HG02763 (cell line): ENCODE measurements around the gene ROCK2.

ENCODE experiments used
- ATAC-seq: cut with Tn5 transposase; IDR thresholded peaks from one replicate; pipeline ENCODE4 v1.9.1; 2021; ENCODE audit warnings: mild to moderate bottlenecking, moderate library complexity; ENCODE audit not compliant: unreplicated experiment

The ROCK2 gene

DNA sequence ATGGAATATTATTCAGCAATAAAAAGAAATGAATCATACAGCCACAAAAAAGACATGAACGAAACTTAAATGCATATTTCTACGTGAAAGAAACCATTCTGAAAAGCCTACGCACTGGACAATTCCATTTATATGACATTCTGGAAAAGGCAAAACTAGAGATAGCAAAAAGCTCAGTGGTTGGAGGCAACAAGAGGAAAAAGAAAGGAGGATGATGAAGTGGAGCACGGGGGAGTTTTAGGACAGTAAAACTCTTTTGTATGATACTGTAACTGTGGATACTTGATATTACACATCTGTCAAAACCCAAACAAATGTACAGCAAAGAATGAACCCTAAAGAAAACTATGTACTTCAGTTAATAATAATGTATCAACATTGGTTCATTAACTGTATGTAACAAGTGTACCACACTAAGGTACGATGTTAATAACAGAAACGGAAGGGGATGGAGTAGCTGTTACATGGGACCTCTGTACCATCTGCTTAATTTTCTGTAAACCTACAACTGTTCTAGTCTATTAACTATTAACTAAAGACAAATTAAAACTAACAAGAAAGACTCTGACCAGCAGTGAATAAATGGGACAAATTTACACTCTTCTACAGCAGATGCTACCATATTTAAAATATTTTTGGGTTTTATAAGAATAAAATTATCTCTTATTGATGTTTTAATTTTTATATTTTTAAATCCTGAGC, 31.5 kb downstream of the ROCK2 start:
- no peak for ATAC-seq

DNA sequence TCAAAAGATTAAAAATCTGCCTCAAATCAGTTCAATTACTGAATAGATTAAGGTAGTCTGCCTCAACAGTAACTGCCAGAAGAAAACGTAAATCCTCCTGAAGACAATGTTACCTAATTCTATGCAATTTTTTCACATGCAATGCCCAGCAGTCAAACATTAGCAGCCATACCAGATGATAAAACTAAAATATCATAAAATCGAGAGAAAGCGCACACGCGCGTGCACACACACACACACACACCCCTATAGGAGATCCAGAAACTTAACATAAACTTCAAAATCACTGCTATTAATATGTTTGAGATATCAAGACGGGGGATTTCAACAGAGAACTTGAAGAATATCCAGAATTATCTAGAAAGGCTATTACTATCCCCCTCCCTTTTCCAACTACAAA, 32.9 kb downstream of the ROCK2 start:
- ATAC-seq: no peak

DNA sequence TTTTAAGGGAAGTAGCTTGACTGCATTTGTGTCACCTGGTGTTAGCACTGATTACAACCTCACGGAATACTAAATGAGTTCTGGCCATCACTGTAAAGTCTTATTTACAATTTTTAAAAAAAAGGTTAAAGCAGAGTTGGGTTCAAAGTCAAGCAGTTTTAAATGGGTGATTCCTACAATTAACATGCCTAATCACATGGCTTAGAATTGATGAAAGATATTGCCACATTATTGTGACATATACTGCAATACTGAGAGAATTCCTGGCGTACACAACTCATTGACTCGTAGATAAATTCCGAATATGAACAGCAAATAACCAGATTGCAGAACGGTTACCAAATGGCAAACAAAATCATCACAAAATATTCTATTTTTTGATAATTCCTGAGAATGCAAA, 34.2 kb downstream of the ROCK2 start:
- ATAC-seq: no peak

DNA sequence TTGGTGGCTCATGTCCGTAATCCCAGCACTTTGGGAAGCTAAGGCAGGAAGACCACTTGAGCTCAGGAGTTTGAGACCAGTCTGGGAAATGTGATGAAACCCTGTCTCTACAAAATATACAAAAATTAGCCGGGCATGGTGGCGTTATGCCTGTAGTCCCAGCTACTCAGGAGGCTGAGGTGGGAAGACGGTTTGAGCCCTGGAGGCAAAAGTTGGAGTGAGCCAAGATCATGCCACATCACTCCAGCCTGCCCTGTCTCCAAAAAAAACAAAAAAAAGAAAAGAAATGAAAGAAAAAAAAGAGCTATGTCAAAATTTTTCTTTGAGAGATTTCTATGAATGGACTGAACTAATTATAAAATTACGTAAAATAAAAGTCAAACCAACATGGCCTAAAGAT, 34.7 kb downstream of the ROCK2 start:
- ATAC-seq: no peak

DNA sequence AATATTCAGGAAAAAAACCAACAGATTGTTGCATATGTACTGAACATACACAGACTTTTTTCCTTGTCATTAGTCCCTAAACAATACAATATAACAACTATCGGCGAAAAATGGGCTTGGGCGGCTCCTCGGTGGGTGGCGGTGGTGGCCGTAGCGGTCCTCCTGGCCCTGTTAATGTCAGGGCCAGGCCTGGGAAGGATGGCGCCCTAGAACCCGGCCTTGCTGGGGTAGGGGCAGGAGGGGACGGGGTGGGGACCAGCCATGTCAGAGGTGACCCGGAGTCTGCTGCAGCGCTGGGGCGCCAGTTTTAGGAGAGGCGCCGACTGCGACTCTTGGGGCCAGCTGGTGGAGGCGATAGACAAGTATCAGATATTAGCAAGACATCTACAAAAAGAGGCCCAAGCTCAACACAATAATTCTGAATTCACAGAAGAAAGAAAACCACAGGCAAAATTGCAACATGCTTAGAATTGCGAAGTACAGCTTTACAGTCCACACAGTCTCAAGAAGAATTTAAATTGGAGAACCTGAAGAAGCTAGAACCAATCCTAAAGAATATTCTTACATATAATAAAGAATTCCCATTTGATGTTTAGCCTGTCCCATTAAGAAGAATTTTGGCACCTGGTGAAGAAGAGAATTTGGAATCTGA, 36.5 kb downstream of the ROCK2 start:
- ATAC-seq: no peak

DNA sequence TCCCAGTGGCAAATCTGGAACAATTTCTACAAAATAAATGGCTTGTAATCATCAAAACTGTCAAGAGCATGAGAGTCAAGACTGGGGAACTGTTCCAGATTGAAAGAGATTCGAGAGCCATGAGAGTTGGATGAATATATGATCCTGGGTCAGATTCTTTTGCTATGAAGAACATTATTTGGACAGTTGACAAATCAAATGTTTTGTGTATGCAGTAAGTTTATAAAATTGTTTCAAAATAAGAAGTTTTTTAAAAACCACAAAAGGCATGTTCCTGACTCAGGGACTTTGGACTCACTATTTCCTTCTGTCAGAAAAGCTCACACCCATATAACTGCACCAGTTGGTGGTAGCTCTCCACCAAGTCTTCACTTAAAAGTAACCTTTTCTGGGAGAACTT, 38.5 kb downstream of the ROCK2 start:
- ATAC-seq: no peak

DNA sequence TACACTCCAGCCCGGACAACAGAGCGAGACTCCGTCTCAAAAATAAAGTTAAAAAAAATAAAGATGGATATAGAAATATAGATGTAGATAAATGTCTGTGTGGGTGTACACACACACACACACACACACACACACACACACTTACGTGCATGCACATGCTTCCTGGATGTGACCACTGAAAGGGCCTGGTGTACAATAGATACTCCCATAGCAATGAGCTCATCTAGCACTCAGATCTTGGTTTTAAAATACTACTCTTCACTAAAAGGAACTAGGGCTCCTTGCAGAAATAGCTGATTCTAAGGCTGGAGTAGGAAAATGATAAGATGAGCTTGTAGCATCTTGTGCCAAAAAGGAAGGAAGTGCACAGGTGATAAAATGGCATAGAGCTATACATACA, 39.1 kb downstream of the ROCK2 start:
- ATAC-seq: no peak

DNA sequence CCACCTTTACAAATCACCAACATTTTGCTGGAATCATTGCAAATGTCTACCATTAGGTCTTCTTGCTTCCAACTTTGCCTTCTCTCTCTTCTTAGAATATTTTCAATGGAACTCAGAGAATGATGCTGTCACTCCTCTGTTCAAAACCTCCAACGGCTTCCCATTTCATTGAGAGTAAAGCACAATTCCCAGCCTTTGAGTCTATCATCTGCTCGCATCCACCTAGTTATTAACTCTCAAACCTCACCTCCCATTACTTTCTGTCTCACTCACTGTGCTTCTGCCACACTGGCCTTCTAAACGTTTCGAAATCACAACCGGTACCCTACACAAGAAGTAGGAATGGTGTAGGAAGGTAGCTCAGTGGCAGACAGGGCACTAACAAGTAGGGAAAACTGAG, 40.0 kb downstream of the ROCK2 start:
- ATAC-seq: no peak

DNA sequence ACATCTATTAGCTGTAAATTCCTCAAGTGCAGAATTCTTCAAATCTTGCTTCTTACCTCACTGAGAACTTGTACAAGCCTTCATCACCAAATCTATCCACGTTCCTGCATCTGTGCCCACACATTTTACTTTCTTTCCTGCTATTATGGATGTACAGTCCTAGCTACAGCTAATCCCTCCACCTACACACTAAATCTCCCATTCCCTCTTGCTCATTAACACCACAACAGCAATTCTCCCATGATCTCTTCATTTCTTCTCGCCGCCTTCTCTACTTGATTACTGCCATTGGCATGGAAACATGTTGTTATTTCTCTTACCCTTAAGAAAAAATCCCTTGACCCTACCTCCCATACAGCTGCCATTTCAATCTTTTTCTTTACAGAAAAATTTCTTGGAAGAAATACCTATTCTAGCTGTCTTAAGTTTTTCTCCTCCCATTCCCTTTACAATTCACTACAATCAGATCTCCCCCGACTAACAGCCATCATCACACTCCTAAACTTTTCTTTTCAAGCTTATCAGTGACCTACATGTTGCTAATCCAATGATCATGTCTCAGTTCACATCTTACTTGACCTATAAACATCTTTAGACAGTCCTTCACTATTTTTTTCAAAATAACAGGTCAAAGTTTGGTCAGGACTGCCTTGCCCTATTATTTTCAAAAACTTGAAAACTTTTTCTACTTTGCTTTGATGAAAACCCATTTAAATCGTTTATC, 41.0 kb downstream of the ROCK2 start:
- ATAC-seq: no peak

DNA sequence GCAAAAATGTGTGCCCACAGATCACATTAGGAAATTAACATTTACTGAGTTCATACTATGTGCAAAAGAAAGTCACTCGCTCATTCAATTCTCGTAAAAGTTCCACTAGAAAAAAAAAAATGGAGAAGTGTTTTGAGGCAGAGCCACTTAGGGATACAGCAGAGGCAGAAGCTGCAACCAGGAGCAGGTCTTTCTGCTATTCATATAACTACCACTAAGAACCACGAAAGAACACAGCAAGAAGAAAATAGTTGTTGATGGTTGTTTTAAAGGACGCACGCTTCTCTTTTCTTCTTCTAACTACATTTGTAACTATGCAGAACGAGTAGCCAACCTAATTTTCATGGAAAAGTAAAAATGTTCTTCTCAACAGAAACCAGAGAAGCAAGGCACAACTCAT, 45.0 kb downstream of the ROCK2 start:
- no peak for ATAC-seq

DNA sequence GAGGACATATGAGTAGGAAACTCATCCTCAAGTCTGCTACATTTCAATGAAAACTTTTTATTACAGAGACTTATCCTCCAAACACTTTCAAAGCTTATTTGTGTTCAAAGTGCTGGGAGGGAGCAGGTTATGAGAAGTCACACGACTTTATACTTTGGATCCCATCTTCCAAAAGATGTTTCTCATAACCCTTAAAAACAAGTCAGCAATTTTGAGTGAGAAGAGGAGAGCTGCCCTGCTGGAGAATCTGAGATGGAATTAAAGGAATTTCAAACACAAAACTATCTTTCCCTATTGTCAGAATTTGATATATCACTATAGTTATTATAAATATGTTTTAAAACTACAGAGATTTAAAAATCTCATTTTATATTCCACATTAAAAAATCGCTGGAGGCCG, 45.8 kb downstream of the ROCK2 start:
- ATAC-seq: no peak

DNA sequence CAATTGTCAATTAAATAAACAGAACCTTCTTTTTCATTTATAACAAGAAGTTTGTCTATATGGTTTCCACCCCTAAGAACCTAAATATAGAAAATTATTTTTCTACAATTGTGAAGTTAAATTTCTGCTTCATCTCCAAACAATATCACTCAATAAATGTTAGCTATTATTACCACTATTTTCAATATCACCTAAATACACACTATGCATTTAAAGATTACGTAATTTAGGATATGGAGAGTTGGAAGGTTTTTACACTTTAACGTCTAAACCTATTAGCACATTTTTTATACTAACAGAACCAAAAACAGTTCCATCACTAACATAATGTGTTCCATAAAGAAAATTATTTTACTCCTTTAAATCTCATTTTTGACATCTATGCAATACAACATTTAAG, 48.0 kb downstream of the ROCK2 start:
- no peak for ATAC-seq

DNA sequence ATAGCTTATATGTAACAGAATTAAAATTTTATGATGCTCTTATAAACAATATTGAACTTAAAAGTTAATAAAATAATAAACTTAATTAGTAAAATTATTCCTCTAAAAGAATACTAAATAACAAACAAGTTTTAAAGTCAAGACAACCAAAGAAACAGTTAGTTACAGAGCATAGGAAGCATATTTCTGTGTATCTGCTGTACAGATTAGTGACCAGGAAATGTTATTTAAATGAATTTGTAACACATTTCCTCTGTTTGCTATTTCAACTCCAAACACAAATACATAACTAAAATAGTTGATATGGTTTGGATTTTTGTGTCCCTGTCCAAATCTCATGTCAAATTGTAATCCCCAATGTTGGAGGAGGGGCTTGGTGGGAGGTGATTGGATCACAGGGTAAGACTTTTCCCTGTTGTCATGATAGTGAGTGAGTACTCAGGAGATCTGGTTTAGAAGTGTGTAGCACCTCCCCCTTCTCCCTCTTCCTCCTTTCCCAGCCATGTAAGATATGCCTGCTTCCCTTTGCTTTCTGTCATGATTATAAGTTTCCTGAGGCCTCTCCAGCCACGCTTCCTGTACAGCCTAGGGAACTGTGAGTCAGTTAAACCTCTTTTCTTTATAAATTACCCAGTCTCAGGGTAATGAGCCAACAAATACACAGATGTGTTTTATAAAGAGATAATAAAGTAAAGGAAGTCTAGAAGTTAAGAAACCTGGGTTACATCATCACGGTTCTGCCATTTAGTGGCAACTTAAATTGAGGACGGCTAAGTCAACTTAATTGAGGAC, 51.8 kb downstream of the ROCK2 start:
- no peak for ATAC-seq

DNA sequence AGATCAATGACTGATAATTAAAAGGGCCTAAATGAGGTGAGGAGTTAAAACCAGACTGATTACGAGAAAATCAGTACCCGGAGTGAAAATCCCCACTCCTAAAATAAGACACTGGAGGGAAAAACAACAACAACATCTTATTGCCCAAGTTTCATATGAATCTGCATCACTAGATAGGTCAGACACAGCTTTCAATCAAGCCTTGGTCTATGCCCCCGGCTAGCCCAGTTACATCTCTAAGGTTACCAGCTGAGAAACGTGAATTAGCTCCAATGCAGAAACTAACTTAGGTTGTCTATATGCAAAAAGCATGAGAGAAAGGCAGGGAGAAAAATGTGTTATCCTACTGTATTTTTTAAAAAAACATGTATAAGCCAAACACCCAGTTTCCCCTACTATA, 53.7 kb downstream of the ROCK2 start:
- ATAC-seq: no peak

DNA sequence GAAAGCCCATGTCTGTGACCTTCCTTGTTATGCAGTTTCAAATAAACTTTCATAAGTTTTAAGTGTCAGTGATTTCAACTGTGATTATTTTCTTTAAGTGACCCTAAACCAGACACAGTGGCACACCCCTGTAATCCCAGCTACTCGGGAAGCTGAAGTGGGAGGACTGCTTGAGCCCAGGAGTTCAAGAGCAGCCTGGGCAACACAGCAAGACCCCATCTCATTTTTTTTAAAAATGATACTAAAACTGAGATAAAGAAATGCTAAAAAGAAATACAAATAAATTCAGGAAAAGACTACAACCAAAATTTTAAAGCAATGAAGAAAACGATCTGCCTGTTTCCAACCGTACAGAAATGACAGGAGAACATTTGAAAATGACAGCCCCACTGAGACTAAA, 54.2 kb downstream of the ROCK2 start:
- no peak for ATAC-seq

DNA sequence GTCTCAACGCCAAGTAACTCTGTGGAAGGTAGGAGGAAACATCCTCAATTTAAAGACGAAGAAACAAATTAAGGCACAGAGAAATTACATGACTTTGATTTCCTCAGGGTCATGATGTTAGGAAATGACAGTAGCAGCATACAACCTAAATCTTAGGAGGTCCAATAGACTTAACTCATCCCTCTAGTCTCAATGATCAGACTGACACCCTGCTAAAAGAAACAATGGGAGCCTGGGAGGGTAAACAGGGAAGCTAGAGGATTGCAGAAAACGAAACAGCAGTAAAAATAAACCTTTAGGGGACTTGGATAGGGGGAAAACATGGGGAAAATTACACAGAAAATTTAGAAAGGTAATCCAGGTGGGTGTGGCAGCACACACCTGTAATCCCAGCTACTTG, 56.0 kb downstream of the ROCK2 start:
- no peak for ATAC-seq

DNA sequence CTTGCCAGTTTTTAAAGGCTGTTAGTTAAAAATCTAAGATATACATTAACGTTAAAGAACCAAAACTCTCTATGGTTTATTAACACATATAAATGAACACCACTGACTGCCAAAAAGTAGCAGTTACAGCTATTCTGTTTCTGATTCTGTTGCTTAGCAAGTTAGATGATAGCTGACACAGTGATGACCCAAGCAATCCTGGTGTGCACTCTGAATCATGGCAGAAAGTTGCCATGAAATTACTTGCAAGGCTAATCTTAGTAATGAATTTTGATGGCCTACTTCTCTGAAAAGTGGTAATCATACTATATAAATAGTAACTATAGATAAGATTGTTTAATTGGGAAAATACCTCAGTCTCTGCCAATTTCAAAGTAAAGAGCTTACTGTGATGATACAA, 57.7 kb downstream of the ROCK2 start:
- no peak for ATAC-seq

DNA sequence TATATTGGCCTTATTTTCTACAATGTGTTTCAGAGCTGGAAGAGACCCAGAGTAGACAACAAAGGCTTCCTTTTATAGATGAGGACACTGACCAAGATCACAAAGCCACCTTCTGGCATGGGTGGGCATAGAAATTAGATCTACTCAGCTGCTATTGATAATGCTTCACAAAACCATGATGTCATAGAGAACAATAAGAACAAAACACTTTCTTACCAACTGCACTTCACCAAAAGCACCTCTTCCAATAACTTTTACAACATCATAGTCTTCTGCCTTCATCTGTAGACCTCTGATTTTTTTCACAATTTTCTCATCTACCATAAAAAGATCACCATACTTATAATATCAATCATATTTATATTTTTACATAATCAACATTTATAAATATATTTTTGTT, 58.1 kb downstream of the ROCK2 start:
- ATAC-seq: no peak

DNA sequence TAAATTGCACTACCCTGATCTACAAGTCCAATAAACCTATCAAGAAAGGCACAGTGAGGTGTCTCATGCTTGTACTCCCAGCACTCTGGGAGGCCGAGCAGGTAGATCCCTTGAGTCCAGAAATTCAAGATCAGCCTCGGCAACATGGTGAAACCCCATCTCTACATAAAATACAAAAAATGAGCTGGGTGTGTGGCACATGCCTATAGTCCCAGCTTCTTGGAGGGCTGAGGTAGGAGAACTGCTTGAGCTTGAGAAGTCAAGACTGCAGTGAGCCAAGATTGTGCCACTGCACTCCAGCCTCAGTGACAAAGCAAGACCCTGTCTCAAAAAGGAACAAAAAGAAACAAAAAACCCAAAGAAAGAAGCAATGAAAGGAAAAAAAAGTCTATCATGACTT, 58.9 kb downstream of the ROCK2 start:
- no peak for ATAC-seq

DNA sequence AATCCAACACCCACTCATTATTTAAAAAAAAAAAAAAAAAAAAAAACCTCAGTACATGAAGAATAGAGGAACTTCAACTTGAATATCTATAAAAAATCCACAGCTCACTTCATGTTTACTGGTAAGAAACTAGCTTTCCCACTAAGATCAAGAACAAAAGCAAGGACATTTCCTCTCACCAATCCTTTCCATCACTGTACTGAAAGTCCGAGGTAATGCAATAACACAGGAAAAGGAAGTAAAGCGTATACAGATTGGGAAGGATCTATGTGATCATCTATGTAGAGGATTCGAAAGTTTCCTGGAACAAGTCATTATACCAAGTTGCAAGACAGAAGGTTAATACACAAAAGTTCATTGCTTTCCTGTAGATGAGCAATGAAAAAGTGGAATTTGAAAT, 63.2 kb downstream of the ROCK2 start:
- ATAC-seq: no peak

DNA sequence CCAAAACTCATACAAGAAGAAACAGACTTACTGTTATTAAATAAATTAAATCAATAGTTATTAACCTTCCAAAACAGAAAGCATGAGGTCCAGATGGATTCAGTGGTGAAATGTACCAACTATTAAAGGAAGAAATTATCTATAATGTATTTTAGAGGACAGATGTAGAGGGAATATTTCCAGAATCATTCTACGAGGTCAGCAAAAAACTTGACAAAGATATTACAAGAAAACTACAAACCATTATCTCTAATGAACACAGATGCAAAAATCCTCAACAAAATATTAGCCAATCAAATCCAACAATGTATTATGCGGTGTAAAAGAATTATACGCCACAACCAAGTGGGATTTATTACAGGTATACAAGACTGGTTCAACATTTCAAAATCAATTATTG, 63.7 kb downstream of the ROCK2 start:
- no peak for ATAC-seq

DNA sequence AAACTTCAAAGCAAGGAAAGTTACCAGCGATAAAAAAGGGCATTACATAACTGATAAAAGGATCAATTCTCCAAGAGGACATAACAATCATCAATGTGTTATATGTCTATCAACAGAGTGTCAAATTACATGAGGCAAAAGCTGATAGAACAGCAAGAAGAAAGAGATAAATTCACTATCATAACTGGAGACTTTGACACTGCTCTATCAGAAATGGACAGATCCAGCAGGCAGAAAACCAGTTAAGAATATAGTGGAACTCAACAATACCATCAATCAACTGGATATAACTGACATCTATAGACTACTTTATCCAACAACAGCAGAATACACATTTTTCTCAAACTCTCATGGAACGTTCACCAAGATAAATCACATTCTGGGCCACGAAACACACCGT, 65.0 kb downstream of the ROCK2 start:
- ATAC-seq: no peak
